Measurements from ENCODE around the gene MIDN. TPM values are rescaled to one million over a fixed set of nuclear protein-coding genes. Genes with fewer than 3 reads are reported as not detected.
A peak's percentile ranks its signal among the peaks of the same experiment; 100 is the strongest.

Gene MIDN
- total RNA-seq, 3 donors from 2014 or later, result 13.8 to 28.5 (median 22.4) TPM

- no peak for TF ChIP-seq POLR2A (IDR thresholded peaks at IDR 0.05)
- no peak for TF ChIP-seq POLR2AphosphoS5 (IDR thresholded peaks at IDR 0.05)
- Histone ChIP-seq H3K9me3 (no peaks in the 10 kb centered on the region), H3K27ac (peak overlapping the region; percentile 99 to 100), H3K4me3 (peak overlapping the region; percentile 64 to 80 (median 78)), H3K4me1 (peaks cover 39 to 62% of the 10 kb centered on the region in 2 donors), H3K36me3 (peaks cover 5% of the 10 kb centered on the region), H3K27me3 (no peaks in the 10 kb centered on the region)
- no peak for DNase-seq (ENCODE audit: low spot score in 2 of 2)
- intact Hi-C loops (cut with DNase I; ENCODE audit: low total_unique reads), result no loop called here
Observed at GRCh38 chr19:1268226-1269064, 20.1 kb downstream of the MIDN start.

DNA sequence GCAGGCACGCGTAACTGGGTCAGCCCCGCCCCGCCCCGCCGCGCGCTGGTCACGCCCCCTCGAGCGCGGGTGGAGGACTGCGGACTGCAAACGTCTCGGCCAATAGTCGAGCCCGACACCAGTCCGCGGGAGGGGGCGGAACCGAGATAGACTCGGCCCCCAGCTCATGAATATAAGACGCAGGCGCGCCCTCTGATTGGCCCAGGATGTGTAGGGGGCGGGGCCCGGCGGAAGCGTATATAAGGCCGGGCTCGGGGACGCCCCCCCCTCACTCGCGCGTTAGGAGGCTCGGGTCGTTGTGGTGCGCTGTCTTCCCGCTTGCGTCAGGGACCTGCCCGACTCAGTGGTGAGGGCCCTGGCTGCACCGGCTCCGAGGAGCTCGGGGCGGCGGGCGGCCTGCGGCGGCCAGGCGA is 20.7 kb downstream of the MIDN start, which contains the start of gene CIRBP:
Gene CIRBP, plus strand, starts transcription at position 268 of the 413 bp plus-strand sequence. CDS start 1,602 bp downstream, outside the sequence.
- Histone ChIP-seq H3K4me3 (peak within 1 kb of the TSS; percentile 64 to 80 (median 78)), H3K9me3 (no peaks in the 10 kb centered on the region), H3K4me1 (peaks cover 42 to 65% of the 10 kb centered on the region in 2 donors), H3K27me3 (no peaks in the 10 kb centered on the region), H3K36me3 (peaks cover 5% of the 10 kb centered on the region), H3K27ac (peak within 1 kb of the TSS; percentile 99 to 100)
- peak; percentile 99 for TF ChIP-seq POLR2AphosphoS5 (IDR thresholded peaks at IDR 0.05)
- TF ChIP-seq POLR2A (IDR thresholded peaks at IDR 0.05), result peak; percentile 97
- peak in 1 of 3 donors; percentile 56 for TF ChIP-seq CTCF (IDR thresholded peaks at IDR 0.05)
- intact Hi-C loops (cut with DNase I; ENCODE audit: low total_unique reads), result no loop called here
- peak; percentile 100 for DNase-seq (ENCODE audit: low spot score in 2 of 2)

- Histone ChIP-seq H3K36me3 (peaks cover 5% of the 10 kb centered on the region), H3K27ac (peak overlapping the region; percentile 99 to 100), H3K27me3 (no peaks in the 10 kb centered on the region), H3K4me1 (peaks cover 48 to 71% of the 10 kb centered on the region in 2 donors), H3K4me3 (peak overlapping the region; percentile 64 to 80 (median 78)), H3K9me3 (no peaks in the 10 kb centered on the region)
- DNase-seq (ENCODE audit: low spot score in 2 of 2), result peak; percentile 83 to 86
- peak; percentile 15 for TF ChIP-seq POLR2A (IDR thresholded peaks at IDR 0.05)
- peak; percentile 24 to 86 (median 62) for TF ChIP-seq POLR2AphosphoS5 (IDR thresholded peaks at IDR 0.05)
- peak in 1 of 3 donors; percentile 14 for TF ChIP-seq CTCF (IDR thresholded peaks at IDR 0.05)
- intact Hi-C loops (cut with DNase I; ENCODE audit: low total_unique reads), result loop anchor here (10.0 kb wide), 2 partner anchors 135 to 175 kb away; partner anchors contain the start of genes DAZAP1 and GAMT
Observed at GRCh38 chr19:1269478-1270212, 21.3 kb downstream of the MIDN start.

DNA sequence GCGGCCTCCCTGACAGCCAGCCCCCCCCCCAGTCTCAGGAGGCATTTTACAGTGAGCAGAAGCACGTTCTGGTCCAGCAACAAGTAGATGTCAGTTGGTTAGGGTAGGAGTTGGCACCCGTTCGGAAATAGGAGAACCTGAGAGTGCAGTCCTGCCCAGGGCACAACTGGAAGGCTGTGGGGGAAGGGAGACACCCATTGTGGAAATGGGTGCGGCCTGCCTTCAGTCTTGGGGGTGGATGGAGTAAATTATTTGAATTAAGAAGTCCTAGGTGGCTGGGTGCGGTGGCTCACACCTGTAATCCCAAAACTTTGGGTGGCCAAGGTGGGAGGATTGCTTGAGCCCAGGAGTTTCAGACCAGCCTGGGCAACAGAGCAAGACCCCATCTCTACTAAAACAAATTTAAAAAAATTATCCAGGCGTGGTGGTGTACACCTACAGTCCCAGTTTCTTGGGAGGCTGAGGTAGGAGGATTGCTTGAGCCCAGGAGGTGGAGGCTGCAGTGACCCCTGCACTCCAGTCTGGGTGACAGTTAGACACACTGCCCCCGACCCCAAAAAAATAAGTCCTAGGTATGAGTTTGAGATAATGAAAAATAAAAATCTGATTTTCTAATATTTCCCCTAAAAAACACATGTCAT is 21.9 kb downstream of the MIDN start:
- no peak for DNase-seq (ENCODE audit: low spot score in 2 of 2)
- peak overlapping the region; percentile 99 to 100 for H3K27ac ChIP-seq
- H3K36me3 ChIP-seq, result peaks cover 5% of the 10 kb centered on the region
- H3K9me3 ChIP-seq, result no peaks in the 10 kb centered on the region
- peaks cover 53 to 74% of the 10 kb centered on the region in 2 donors for H3K4me1 ChIP-seq
- H3K27me3 ChIP-seq, result no peaks in the 10 kb centered on the region
- intact Hi-C loops (cut with DNase I; ENCODE audit: low total_unique reads), result loop anchor here (10.0 kb wide), 2 partner anchors 134 to 174 kb away; partner anchors contain the start of genes DAZAP1 and GAMT
- no peak for TF ChIP-seq CTCF (IDR thresholded peaks at IDR 0.05)
- TF ChIP-seq POLR2AphosphoS5 (IDR thresholded peaks at IDR 0.05), result no peak
- TF ChIP-seq POLR2A (IDR thresholded peaks at IDR 0.05), result no peak
- H3K4me3 ChIP-seq, result peak overlapping the region; percentile 64 to 80 (median 78)

All from breast epithelium (tissue), 4 donors.